Activated T-cell treated with anti-CD3 and anti-CD28 coated beads for 4 hours (primary cell): Measurements from ENCODE around the gene AOPEP.

Experiments used
- DNase-seq: peaks from one replicate; pipeline ENCODE4 v3.0.0-alpha.2; 2020

The AOPEP gene

GRCh38 chr9:94719878-94720277 is 6.6 kb upstream of the AOPEP start:
- DNase-seq: no peak

DNA sequence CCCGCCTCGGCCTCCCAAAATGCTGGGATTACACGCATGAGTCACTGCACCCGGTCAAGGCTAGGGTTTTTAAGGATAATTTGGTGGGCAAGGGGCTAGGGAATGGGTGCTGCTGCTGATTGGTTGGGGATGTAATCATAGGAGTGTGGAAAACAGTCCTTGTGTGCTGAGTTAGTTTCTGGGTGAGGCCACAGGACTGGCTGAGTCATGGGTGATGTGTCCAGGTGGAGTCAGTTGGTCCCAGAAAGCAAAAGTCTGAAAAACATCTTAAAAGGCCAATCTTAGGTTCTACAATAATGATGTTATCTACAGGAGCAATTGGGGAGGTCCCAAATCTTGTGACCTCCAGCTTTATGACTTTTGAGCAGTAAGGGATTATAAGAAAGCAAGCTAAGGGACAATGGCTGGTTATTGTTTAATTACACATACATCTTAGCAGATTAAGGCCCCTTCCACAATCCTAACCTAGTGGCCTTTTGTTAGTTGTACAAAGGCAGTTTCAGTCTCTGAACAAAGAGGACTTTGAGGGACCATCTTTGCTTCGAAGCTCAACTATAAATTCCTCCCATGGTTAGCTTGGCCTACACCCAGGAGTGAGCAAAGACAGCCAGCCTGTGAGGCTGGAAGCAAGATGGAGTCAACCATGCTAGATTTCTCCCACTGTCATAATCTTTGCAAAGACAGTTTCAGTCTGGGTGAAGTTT is 5.5 kb upstream of the AOPEP start:
- DNase-seq: no peak

DNA sequence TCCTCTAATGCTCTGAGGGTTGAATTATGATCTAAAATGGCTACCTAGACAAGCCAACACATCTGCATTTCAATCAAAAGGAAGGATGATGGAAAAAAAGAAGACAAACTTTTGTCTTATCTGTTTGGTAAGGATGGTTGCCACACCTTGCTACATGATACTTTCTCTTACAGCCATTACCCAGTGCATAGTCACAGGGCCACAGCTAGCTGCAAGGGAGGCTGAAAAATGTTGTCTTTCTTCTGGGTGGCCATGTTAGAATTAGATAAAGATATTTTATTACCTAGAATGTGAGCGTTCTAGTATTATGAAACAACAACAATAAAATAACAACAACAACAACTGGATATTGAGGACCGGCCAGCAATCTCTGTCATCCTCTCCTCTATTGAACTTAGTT is 4.7 kb upstream of the AOPEP start:
- no peak for DNase-seq

- DNase-seq: no peak
Measured at GRCh38 chr9:94725293-94725692, 1.2 kb upstream of the AOPEP start.

- DNase-seq: no peak
Measured at GRCh38 chr9:94728719-94729118, 2.2 kb downstream of the AOPEP start.

GRCh38 chr9:94729199-94729598 is 2.7 kb downstream of the AOPEP start:
- DNase-seq: no peak

DNA sequence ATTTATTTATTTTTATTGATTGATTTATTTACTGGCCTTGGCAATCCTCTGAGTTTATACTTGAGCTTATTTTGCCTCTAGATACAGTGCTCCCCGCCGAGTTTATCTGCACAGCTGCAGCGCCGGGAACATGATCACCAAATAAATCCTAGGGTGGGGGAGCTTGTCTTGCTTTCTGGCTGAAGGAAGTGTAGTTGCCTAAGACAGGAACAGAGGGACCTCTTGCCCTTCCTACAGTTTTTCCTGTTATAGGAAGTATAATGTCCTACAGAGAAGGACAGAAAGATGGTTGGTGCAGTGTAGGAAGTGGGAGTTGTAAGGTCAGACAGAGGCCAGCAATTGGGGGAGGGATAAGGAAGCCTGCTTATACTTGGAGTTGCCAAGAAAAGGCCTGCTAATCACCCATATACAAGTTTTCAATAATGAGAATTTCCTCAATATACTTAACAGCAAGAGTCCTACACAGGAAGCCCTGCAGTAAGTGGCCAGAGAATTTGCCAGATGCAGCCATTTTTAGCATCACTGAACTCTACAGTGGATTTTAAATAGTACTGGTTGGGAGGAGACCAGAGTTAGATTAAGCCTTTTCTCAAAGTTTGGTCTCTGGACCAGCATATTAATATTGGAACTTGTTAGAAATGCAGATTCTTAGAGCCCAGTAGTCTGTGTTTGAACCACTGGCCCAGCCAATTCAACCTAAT is 7.7 kb downstream of the AOPEP start:
- DNase-seq: no peak

DNA sequence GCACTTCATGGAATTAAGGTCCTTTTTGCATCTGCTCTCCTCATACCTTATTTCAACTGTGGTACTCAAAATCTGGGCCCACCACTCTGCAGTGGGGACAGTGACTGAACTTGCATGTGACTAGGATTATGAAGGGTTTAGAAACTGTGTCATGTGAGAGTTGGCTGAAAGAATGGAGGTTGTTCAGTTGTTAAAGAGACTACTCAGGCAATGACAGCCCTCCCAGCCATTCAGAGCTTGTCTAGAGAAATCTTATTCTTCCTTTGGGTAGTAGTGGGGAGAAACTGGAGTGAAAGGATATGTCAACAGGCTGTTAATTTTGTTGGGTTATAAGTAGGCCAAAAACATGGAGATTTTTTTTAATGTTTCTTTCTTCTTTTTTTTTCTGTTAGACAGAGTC is 10.3 kb downstream of the AOPEP start:
- no peak for DNase-seq

- DNase-seq: no peak
Measured at GRCh38 chr9:94740145-94740840, 13.8 kb downstream of the AOPEP start.

GRCh38 chr9:94741866-94742265 is 15.4 kb downstream of the AOPEP start:
- DNase-seq: no peak

DNA sequence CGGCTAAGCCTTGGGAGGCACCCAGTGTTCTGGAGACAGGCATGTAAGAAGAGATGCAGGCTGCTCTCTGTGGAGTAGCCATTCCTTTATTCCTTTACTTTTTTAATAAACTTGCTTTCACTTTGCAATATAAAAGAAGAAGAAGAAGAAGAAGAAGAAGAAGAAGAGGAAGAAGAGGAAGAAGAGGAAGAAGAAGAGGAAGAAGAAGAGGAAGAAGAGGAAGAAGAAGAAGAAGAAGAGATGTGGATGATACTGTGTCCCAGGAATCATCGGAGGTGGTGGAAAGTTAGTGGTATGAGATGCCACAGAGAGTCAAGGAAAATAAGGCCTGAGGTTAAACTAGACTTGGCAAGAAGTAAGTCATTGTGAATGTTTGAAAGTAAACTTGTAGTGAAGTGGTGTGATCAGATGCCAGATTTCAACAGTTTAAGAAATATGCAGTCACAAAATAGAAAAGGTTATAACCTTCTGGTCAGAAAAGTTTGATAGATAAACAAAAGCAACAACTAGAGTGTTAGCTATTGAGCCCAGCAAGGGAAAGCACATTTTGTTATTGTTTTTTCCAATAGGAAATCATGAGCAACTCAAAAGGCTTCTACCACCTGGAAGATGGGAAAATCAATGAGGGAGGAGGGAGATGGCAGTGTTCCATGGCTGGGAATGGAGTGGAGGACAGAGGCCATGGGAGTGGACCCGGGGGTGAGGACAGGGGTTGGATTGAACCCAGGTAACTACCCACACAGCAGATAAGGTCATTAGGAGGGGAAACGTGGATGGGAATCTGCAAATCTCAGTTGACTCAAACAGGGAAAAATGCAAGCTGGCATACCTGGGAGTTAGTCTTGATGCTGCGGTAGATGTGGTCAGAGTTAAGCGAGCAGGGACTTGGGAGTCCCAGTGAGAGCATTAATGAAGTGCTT is 16.8 kb downstream of the AOPEP start:
- no peak for DNase-seq

GRCh38 chr9:94745806-94746540 is 19.5 kb downstream of the AOPEP start:
- no peak for DNase-seq

DNA sequence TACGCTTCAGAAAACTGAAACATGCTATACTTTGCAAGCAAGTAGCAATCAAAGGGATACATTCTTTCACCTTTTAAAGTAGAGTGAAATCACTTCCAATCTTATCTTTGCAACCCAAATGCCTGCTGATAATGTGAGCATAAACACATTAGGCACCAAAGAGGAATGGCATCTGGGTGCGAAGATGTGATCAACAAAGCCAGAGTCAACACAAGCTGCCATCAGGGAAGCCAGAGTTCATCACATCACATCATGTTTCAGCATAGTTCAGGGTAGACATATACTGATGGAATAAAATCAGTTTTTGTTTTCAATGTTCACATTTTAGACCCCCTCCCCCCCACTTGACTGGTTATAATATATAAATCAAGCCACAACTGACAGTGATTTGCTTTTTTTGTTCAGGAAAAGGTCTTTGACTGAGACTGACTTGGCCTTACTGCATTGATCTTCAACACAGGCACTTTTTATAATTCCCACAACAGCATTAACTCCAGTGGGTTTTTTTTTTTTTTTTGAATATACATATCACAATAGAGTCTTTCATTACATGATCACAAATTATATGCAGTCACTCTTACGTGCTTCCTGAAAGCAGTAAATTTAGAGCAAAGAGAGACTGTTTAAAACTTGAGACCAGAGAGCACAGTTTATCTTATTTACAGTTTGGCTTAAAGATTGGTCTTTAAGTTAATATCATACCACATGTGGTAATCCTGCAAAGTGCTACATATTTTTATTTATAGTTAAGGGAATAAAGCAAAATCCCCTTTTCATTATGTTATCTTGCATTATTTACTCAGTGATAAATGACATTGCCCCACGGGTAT is 20.3 kb downstream of the AOPEP start:
- no peak for DNase-seq

- DNase-seq: no peak
Measured at GRCh38 chr9:94754976-94755475, 28.5 kb downstream of the AOPEP start.

GRCh38 chr9:94757158-94757557 is 30.7 kb downstream of the AOPEP start:
- DNase-seq: no peak

DNA sequence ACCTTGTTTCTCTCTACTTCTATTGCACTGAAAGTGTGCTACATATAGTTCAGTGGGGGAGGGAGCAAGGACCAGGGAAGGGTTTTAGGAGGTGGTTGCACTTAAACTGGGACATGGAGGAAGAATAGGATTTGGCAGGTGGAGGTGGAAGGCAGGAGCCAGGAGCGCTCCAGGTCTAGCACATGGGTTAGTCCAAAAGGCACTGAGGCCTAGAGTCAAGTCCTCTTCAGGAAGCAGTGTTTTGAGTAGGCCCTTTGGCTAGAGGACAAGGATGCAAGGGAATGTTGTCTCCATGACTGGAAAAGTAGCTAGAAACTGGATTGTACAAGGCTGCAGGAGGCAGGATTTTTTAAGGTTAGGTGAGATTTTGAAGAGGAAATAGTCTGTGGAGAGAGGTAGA is 31.5 kb downstream of the AOPEP start:
- DNase-seq: no peak

- no peak for DNase-seq
Measured at GRCh38 chr9:94758880-94759279, 32.4 kb downstream of the AOPEP start.

DNA sequence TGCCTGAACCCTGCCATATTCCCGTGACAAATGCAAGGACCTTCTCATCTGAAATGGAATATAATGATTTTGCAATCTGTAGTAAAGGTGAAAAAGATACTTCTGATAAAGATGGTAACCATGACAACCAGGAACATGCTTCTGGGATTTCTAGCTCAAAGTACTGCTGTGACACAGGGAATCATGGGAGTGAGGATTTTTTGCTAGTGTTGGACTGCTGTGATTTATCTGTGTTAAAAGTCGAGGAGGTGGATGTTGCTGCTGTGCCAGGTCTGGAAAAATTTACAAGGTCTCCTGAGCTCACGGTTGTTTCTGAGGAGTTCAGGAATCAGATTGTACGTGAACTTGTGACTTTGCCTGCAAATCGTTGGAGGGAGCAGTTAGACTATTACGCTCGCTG is 33.5 kb downstream of the AOPEP start:
- DNase-seq: no peak

GRCh38 chr9:94760660-94761059 is 34.2 kb downstream of the AOPEP start:
- DNase-seq: no peak

GRCh38 chr9:94761481-94761880 is 35.0 kb downstream of the AOPEP start:
- no peak for DNase-seq
